GM23338 (cell line): ENCODE data around the gene GPR55. TPM values are rescaled to one million over a fixed set of nuclear protein-coding genes. Genes with fewer than 3 reads are reported as not detected.
A peak's percentile ranks its signal among the peaks of the same experiment; 100 is the strongest.

Experiments used
- ATAC-seq: fragments of 200-7000 bp; cut with Tn5 transposase; 3 replicates; pipeline ENCODE4 v1.9.1; 2020
- DNase-seq: peaks from one replicate; pipeline ENCODE4 v3.0.0-alpha.2; 2015; ENCODE audit warnings: low spot score
- H2AFZ ChIP-seq: fragments of 200-600 bp; sonication (generic); 2 replicates; pipeline ENCODE4 v1.8.0; 2016; ENCODE audit warnings: antibody characterized with exemption, mild to moderate bottlenecking, moderate library complexity
- H3F3A ChIP-seq: fragments of 200-600 bp; sonication (generic); replicated peaks from 2 replicates; pipeline ENCODE4 v1.8.0; 2017; ENCODE audit warnings: antibody characterized with exemption, mixed run types, low read depth
- H3K27ac ChIP-seq: fragments of 200-600 bp; sonication (generic); 2 replicates; pipeline ENCODE4 v1.6.1; 2016; ENCODE audit warnings: low read depth
- H3K27me3 ChIP-seq: fragments of 200-600 bp; sonication (generic); 2 replicates; pipeline ENCODE4 v1.8.0; 2016; ENCODE audit warnings: mild to moderate bottlenecking, mixed run types, moderate library complexity; ENCODE audit not compliant: insufficient read depth
- H3K36me3 ChIP-seq: fragments of 200-600 bp; sonication (generic); 2 replicates; pipeline ENCODE4 v1.8.0; 2016; ENCODE audit warnings: mild to moderate bottlenecking; ENCODE audit not compliant: insufficient read depth
- H3K4me1 ChIP-seq: fragments of 200-600 bp; sonication (generic); 2 replicates; pipeline ENCODE4 v1.8.0; 2016; ENCODE audit warnings: mild to moderate bottlenecking, moderate library complexity; ENCODE audit not compliant: insufficient read depth
- H3K4me2 ChIP-seq: fragments of 200-600 bp; sonication (generic); 2 replicates; pipeline ENCODE4 v1.7.1; 2017; ENCODE audit warnings: mixed run types
- H3K4me3 ChIP-seq: fragments of 200-600 bp; sonication (generic); 2 replicates; pipeline ENCODE4 v1.6.1; 2016; ENCODE audit warnings: mixed run types
- H3K79me2 ChIP-seq: fragments of 200-600 bp; sonication (generic); replicated peaks from 2 replicates; pipeline ENCODE4 v1.8.0; 2017; ENCODE audit warnings: mild to moderate bottlenecking; ENCODE audit not compliant: insufficient read depth
- H3K9me2 ChIP-seq: fragments of 200-600 bp; sonication (generic); 2 replicates; pipeline ENCODE4 v1.8.0; 2017; ENCODE audit not compliant: insufficient read depth
- H4K20me1 ChIP-seq: fragments of 200-600 bp; sonication (generic); replicated peaks from 2 replicates; pipeline ENCODE4 v1.8.0; 2017; ENCODE audit warnings: mild to moderate bottlenecking; ENCODE audit not compliant: insufficient read depth
- H3K27ac Mint-ChIP-seq: 2 replicates; pipeline ENCODE4 v1.8.0; 2020; ENCODE audit warnings: inconsistent platforms, mild to moderate bottlenecking, moderate library complexity, mixed read lengths
- H3K27me3 Mint-ChIP-seq: 3 replicates; pipeline ENCODE4 v1.8.0; 2022; ENCODE audit warnings: low read depth, mild to moderate bottlenecking, moderate library complexity, mixed read lengths, inconsistent platforms; ENCODE audit not compliant: insufficient read depth, poor library complexity
- H3K36me3 Mint-ChIP-seq: 3 replicates; pipeline ENCODE4 v1.8.0; 2021; ENCODE audit warnings: low read depth, mild to moderate bottlenecking, inconsistent platforms, moderate library complexity, mixed read lengths
- H3K4me1 Mint-ChIP-seq: 3 replicates; pipeline ENCODE4 v1.8.0; 2020; ENCODE audit warnings: mild to moderate bottlenecking, inconsistent platforms, mixed read lengths
- H3K4me3 Mint-ChIP-seq: 3 replicates; pipeline ENCODE4 v1.8.0; 2021; ENCODE audit warnings: moderate library complexity, mild to moderate bottlenecking, inconsistent platforms, mixed read lengths
- H3K9me3 Mint-ChIP-seq: 3 replicates; pipeline ENCODE4 v1.8.0; 2020; ENCODE audit warnings: moderate library complexity, mild to moderate bottlenecking, inconsistent platforms, mixed read lengths
- CREB1 ChIP-seq: fragments of 250-450 bp; sonication (Bioruptor Pico); IDR thresholded peaks from 2 replicates; pipeline ENCODE4 v1.5.0; 2020; ENCODE audit warnings: low read depth, mild to moderate bottlenecking, moderate library complexity
- EZH2phosphoT487 ChIP-seq: fragments of 200-600 bp; sonication (generic); IDR thresholded peaks from one replicate; pipeline ENCODE4 v1.8.1; 2018; ENCODE audit warnings: antibody characterized with exemption; ENCODE audit not compliant: unreplicated experiment
- NANOG ChIP-seq: IDR thresholded peaks from 2 replicates; pipeline ENCODE4 v1.6.1; 2016; ENCODE audit warnings: antibody characterized with exemption, borderline replicate concordance
- POLR2AphosphoS5 ChIP-seq: IDR thresholded peaks from 2 replicates; pipeline ENCODE4 v1.6.1; 2016; ENCODE audit warnings: antibody characterized with exemption, low read depth
- REST ChIP-seq: IDR thresholded peaks from one replicate; pipeline ENCODE4 v1.6.1; 2018; ENCODE audit warnings: antibody characterized with exemption; ENCODE audit not compliant: unreplicated experiment
- ZNF331 ChIP-seq: fragments of 250-450 bp; sonication (Bioruptor Pico); IDR thresholded peaks from 2 replicates; pipeline ENCODE4 v1.5.0; 2020; ENCODE audit warnings: low read depth, mild to moderate bottlenecking, moderate library complexity
- ZNF462 ChIP-seq: fragments of 250-450 bp; sonication (Bioruptor Pico); IDR thresholded peaks from 2 replicates; pipeline ENCODE4 v1.5.0; 2020; ENCODE audit warnings: mild to moderate bottlenecking, moderate library complexity
- polyA plus RNA-seq: library from polyadenylated mRNA; unstranded; fragments of >200 nt; fragmentation: Nextera tagmentation; extraction: Ambion mirVana; gene quantifications from 2 replicates; pipeline ENCODE4 v1.2.1, GENCODE V29; 2016
- total RNA-seq: library from RNA; depleted of rRNA; stranded (reverse); fragments of >200 nt; shearing (Covaris generic); gene quantifications from 2 replicates; pipeline ENCODE4 v1.2.3, GENCODE V29; 2014

The GPR55 gene
- total and polyA plus RNA-seq, 2 experiments from 2014 or later: not detected

- TF ChIP-seq ZNF462 (CRISPR knock-in tag): no peak
- no peak for TF ChIP-seq CREB1 (CRISPR knock-in tag)
- TF ChIP-seq NANOG: no peak
These were observed 38.8 kb downstream of the GPR55 start (continued) for GRCh38 chr2:230886206-230886605.

GRCh38 chr2:230885463-230886130 is 39.4 kb downstream of the GPR55 start:
- H3F3A ChIP-seq: no peaks in the 10 kb centered on the region
- no peaks in the 10 kb centered on the region for H3K36me3 ChIP-seq
- H3K4me1 ChIP-seq: no peaks in the 10 kb centered on the region; the same call in 1 of the 2 replicates
- peaks cover 3% of the 10 kb centered on the region; the same call in 2 of the 3 replicates for H3K36me3 Mint-ChIP-seq
- DNase-seq (peak; percentile 75), ATAC-seq (peak; percentile 73)
- no peak overlapping the region for H3K4me2 ChIP-seq
- H3K4me3 ChIP-seq: no peak overlapping the region
- H3K9me3 Mint-ChIP-seq: no peaks in the 10 kb centered on the region
- H3K4me3 Mint-ChIP-seq: no peak overlapping the region
- peaks cover 24% of the 10 kb centered on the region for H3K4me1 Mint-ChIP-seq
- H4K20me1 ChIP-seq: no peaks in the 10 kb centered on the region
- H3K9me2 ChIP-seq: no peaks in the 10 kb centered on the region
- no peaks in the 10 kb centered on the region for H3K79me2 ChIP-seq
- H2AFZ ChIP-seq: no peak overlapping the region
- H3K27ac Mint-ChIP-seq: no peak overlapping the region
- H3K27me3 Mint-ChIP-seq: peaks cover 2% of the 10 kb centered on the region
- no peaks in the 10 kb centered on the region for H3K27me3 ChIP-seq
- H3K27ac ChIP-seq: no peak overlapping the region
- TF ChIP-seq REST (no peak), EZH2phosphoT487 (no peak), NANOG (no peak), ZNF331 (CRISPR knock-in tag) (no peak), POLR2AphosphoS5 (no peak)
